Esophagus (tissue), 2 donors: ENCODE data around the gene E2F2. TPM values are rescaled to one million over a fixed set of nuclear protein-coding genes. Genes with fewer than 3 reads are reported as not detected.

Experiments used
- H3K27ac ChIP-seq, 2 donors: one replicate each; pipeline ENCODE4 v1.5.1; 2013; ENCODE audit warnings: low read depth in 2 of 2, mild to moderate bottlenecking in 2 of 2, inconsistent platforms in 1 of 2, low read length in 1 of 2, moderate library complexity in 1 of 2
- H3K27me3 ChIP-seq, 2 donors: one replicate each; pipeline ENCODE4 v1.6.1; 2013; ENCODE audit warnings: low read length in 2 of 2, control low read depth in 1 of 2, mild to moderate bottlenecking in 1 of 2; ENCODE audit not compliant: insufficient read depth in 2 of 2, control insufficient read depth in 1 of 2
- H3K36me3 ChIP-seq, 2 donors: one replicate each; pipeline ENCODE4 v1.6.1; 2013; ENCODE audit warnings: low read length in 1 of 2; ENCODE audit not compliant: control insufficient read depth in 2 of 2, insufficient read depth in 2 of 2
- H3K4me1 ChIP-seq, 2 donors: one replicate each; pipeline ENCODE4 v1.6.1; 2013; ENCODE audit warnings: low read length in 1 of 2; ENCODE audit not compliant: control insufficient read depth in 2 of 2, insufficient read depth in 2 of 2
- H3K4me3 ChIP-seq, 2 donors: one replicate each; pipeline ENCODE4 v1.5.1; 2013; ENCODE audit warnings: low read length in 2 of 2, mild to moderate bottlenecking in 2 of 2, low read depth in 1 of 2, moderate library complexity in 1 of 2
- H3K9me3 ChIP-seq, 2 donors: one replicate each; pipeline ENCODE4 v1.6.1; 2013; ENCODE audit warnings: mild to moderate bottlenecking in 2 of 2, low read depth in 1 of 2, low read length in 1 of 2, moderate library complexity in 1 of 2; ENCODE audit not compliant: control insufficient read depth in 2 of 2, insufficient read depth in 1 of 2
- WGBS, 2 donors: extraction: QIAGEN DNeasy Blood & Tissue Kit; methylation state at CpG; one replicate each; pipeline ENCODE4 v1.1.7; 2013; 5-methylcytosine and 5-hydroxymethylcytosine counted together
- polyA plus RNA-seq, 2 donors: library from polyadenylated mRNA; stranded (reverse); fragments of 200-250 nt; gene quantifications; one replicate each; pipeline ENCODE4 v1.2.3, GENCODE V29; 2013
- donor health status: healthy with polysubstance abuse.
- donor health status: Bipolar disorder and iron deficiency.

E2F2 gene
- polyA plus RNA-seq, 2 donors: 5.4 to 7.4 TPM

- Histone ChIP-seq H3K4me3 (no peak overlapping the region), H3K9me3 (no peaks in the 10 kb centered on the region), H3K27ac (peak overlapping the region; percentile 53 to 91), H3K36me3 (peaks cover 0 to 11% of the 10 kb centered on the region in 2 donors), H3K27me3 (no peaks in the 10 kb centered on the region), H3K4me1 (peaks cover 2 to 31% of the 10 kb centered on the region in 2 donors)
- WGBS, 2 donors: 69 to 78% methylated on average over 5 of the region's 5 CpGs
Observed at GRCh38 chr1:23525558-23526250, 5.3 kb downstream of the E2F2 start.

DNA sequence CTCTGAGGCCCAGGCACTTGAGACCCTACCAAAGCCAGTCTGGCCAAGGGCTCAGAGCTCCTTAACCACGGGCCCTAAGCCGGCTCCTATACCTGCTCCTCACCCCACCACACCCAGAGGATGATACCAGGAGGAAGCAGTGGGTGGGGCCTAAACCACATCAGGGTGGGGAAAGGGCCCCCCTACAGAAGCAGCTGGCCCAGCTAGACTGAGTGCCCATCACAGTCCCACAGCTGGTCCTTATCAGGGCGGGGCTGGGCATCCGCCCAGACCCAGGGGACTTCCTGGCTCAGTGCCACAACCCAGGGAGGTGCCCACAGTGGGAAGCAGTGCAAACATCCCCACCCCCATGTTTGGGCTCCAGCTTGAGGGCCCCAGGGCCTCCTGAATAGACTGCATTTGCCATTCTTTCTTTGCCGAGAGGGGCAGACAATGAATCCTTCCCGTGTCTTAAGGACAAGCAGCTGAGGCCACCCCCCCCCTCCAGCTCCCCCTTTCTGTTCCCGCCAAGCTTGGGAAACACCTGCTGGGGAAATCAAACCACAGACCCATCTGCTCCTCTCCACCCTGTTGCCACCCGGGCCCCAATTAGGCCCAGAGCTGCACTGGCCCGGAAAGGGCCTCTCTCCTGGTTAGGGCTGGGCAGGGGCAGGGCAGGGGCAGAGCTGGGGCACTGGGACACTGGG, 6.2 kb downstream of the E2F2 start:
- 23 to 32% methylated on average over 9 of the region's 9 CpGs for WGBS, 2 donors
- H3K9me3 ChIP-seq: no peaks in the 10 kb centered on the region
- no peaks in the 10 kb centered on the region for H3K27me3 ChIP-seq
- peaks cover 0 to 11% of the 10 kb centered on the region in 2 donors for H3K36me3 ChIP-seq
- H3K27ac ChIP-seq: peak overlapping the region; percentile 53 to 91
- H3K4me1 ChIP-seq: peaks cover 2 to 29% of the 10 kb centered on the region in 2 donors
- no peak overlapping the region for H3K4me3 ChIP-seq

- 65 to 69% methylated on average over 3 of the region's 3 CpGs for WGBS, 2 donors
- peaks cover under 1 to 23% of the 10 kb centered on the region in 2 donors for H3K4me1 ChIP-seq
- H3K4me3 ChIP-seq: no peak overlapping the region
Observed at GRCh38 chr1:23524163-23524562, 6.9 kb downstream of the E2F2 start.

GRCh38 chr1:23522244-23522982, 8.6 kb downstream of the E2F2 start:
- H3K36me3 ChIP-seq: peaks cover 0 to 16% of the 10 kb centered on the region in 2 donors
- H3K4me3 ChIP-seq: no peak overlapping the region
- no peaks in the 10 kb centered on the region for H3K9me3 ChIP-seq
- H3K27me3 ChIP-seq: no peaks in the 10 kb centered on the region
- H3K27ac ChIP-seq: no peak overlapping the region
- H3K4me1 ChIP-seq: peaks cover 0 to 18% of the 10 kb centered on the region in 2 donors
- WGBS, 2 donors: 76 to 82% methylated on average over 7 of the region's 7 CpGs

More at GRCh38 chr1:23524163-23524562, 6.9 kb downstream of the E2F2 start:
- Histone ChIP-seq H3K9me3 (no peaks in the 10 kb centered on the region), H3K27me3 (no peaks in the 10 kb centered on the region), H3K27ac (peak overlapping the region; percentile 53 to 91), H3K36me3 (peaks cover 0 to 11% of the 10 kb centered on the region in 2 donors)

- H3K4me1 ChIP-seq: peaks cover 0 to 10% of the 10 kb centered on the region in 2 donors
- 96% methylated on average over 16 of the region's 16 CpGs for WGBS, 2 donors
- no peaks in the 10 kb centered on the region for H3K9me3 ChIP-seq
Observed at GRCh38 chr1:23521588-23521987, 9.4 kb downstream of the E2F2 start.

DNA sequence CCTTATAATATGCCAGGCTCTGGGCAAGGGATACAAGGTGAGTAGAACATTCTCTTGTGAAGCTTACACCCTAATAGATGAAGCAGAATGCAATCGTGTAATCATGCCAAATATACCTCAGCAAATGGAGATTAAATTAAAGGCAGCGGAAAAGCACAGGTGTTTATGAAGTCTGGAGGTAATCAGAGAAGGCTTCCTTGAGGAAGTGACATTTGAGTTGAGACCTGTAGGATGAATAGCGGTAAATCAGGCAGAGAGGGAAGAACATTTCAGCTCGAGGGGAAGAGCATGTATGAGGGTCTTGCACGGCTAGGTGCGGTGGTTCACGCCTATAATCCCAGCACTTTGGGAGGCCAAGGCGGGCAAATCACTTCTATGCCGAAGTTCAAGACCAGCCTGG, 13.5 kb downstream of the E2F2 start:
- Histone ChIP-seq H3K4me1 (no peaks in the 10 kb centered on the region), H3K27me3 (no peaks in the 10 kb centered on the region), H3K9me3 (no peaks in the 10 kb centered on the region), H3K4me3 (no peak overlapping the region), H3K36me3 (peaks cover 0 to 22% of the 10 kb centered on the region in 2 donors), H3K27ac (no peak overlapping the region)
- 93 to 95% methylated on average over 9 of the region's 9 CpGs for WGBS, 2 donors

More at GRCh38 chr1:23521588-23521987, 9.4 kb downstream of the E2F2 start:
- Histone ChIP-seq H3K36me3 (peaks cover 0 to 16% of the 10 kb centered on the region in 2 donors), H3K27ac (no peak overlapping the region), H3K27me3 (no peaks in the 10 kb centered on the region), H3K4me3 (no peak overlapping the region)

- Histone ChIP-seq H3K36me3 (peaks cover 0 to 14% of the 10 kb centered on the region in 2 donors), H3K27me3 (no peaks in the 10 kb centered on the region), H3K9me3 (no peaks in the 10 kb centered on the region), H3K27ac (no peak overlapping the region), H3K4me3 (no peak overlapping the region), H3K4me1 (no peaks in the 10 kb centered on the region)
- WGBS, 2 donors: 99% methylated on average over 4 of the region's 4 CpGs
Observed at GRCh38 chr1:23515905-23516304, 15.1 kb downstream of the E2F2 start.

DNA sequence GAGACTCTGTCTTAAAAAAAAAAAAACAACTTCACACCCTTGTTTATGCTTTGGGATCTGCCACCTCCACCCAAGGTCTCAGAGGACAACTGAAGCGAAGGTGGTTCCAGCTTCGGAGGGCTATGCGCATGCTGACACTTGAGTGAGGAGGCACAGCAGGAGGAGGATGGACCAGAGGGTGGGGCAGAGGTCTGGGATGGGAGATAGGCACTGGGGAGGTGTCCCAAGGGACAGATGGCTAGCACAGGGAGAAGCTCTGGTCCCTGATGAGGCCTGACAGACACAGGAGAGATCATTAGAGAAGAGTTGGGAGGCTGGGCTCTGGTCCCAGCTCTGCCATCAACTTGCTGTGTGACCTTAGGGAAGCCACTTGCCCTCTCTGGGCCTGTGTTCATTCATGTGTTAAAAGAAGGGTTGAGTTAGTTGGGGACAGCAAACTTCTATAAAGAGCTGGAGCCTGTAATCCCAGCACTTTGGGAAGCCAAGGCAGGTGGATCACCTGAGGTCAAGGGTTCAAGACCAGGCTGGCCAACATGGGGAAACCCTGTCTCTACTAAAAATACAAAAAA, 16.8 kb downstream of the E2F2 start:
- WGBS, 2 donors: 95% methylated on average over 3 of the region's 3 CpGs
- Histone ChIP-seq H3K4me1 (no peaks in the 10 kb centered on the region), H3K9me3 (no peaks in the 10 kb centered on the region), H3K36me3 (peaks cover 2 to 18% of the 10 kb centered on the region in 2 donors), H3K27ac (no peak overlapping the region), H3K4me3 (no peak overlapping the region), H3K27me3 (no peaks in the 10 kb centered on the region)

DNA sequence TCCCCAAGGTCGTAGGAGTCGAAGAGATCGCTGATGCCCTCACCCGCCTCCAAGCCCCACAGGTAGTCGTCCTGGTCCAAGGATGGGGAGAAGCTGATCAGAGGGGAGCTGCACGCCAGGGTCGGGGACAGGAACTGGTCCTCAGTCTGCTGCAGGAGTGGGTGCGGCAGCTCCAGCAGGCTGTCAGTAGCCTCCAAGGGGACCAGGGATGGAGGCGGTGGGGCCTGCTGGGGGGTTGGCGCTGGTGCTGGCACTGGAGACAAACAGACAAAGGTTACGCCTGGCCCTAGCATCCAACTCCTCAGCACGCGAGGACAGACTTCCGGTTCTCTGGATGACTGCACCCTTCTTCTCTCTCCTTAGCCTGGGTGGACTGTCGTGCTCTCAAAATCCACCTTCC, 21.1 kb downstream of the E2F2 start:
- Histone ChIP-seq H3K27ac (no peak overlapping the region), H3K27me3 (no peaks in the 10 kb centered on the region), H3K9me3 (no peaks in the 10 kb centered on the region), H3K4me1 (no peaks in the 10 kb centered on the region), H3K36me3 (peaks cover 2 to 15% of the 10 kb centered on the region in 2 donors), H3K4me3 (no peak overlapping the region)
- WGBS, 2 donors: 96 to 97% methylated on average over 15 of the region's 15 CpGs
